ENCODE results near the gene MAPK13.
"Not testable (repeated sequence)": the region's sequence is repeated elsewhere in the genome, so short reads cannot be mapped to it uniquely, and the experiment has no call there.

The MAPK13 gene

DNA sequence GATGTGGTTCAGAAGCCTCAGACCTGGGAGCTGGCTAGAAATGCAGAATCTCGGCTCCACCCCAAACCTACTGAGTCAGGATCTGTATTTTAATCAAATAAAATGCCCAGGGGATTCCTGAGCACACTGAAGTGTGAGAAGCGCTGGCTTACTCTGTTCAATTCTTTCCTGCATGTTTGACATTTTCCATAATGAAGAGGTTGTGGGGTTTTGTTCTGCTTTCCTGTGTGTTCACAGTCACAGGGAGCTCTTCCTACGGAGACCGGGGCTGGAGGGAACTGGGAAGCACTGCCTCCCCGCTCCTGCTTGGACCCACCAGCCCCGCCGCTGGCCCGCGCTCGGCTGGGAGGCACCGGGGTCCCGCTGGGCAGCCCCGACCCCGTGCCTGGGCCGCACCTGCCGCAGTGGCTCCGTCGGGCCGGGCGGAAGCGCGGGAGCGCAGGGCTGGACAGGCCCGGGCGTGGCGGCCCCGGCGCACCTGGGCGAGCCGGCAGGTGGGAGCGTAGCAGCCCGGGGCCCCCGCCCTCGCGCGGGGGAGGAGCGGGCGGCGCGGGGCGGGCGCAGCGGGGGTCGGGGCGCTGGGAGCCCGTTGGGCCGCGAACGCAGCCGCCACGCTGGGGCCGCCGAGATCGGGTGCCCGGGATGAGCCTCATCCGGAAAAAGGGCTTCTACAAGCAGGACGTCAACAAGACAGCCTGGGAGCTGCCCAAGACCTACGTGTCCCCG, at the start of gene MAPK13:
Gene MAPK13 (plus strand): TSS at position 573 of the 726 bp plus-strand sequence. CDS start 70 bp downstream, at position 643.
- peak within 1 kb of the TSS; percentile 0 for H3K4me3 ChIP-seq (ENCODE audit: low read length, poor library complexity, severe bottlenecking)
- no peaks in the 10 kb centered on the region for H3F3A ChIP-seq (ENCODE audit: low read depth)
- no peaks in the 10 kb centered on the region for H3K9me2 ChIP-seq (replicated peaks; ENCODE audit: low read depth, low read length)
- H3K79me2 ChIP-seq (ENCODE audit: insufficient read depth, low read length) = no peaks in the 10 kb centered on the region
- peaks cover 39% of the 10 kb centered on the region for H3K4me1 ChIP-seq (ENCODE audit: insufficient read depth, low read length, poor library complexity, severe bottlenecking)
- H3K27me3 ChIP-seq (ENCODE audit: insufficient read depth, low read length, poor library complexity, severe bottlenecking) = no peaks in the 10 kb centered on the region
- H3K9ac ChIP-seq (ENCODE audit: low read depth, low read length, poor library complexity, severe bottlenecking) = no peak within 1 kb of the TSS
- no peak within 1 kb of the TSS for H2AFZ ChIP-seq (ENCODE audit: low read length)
- H3K9me3 ChIP-seq (ENCODE audit: insufficient read depth, low read depth, low read length) = no peaks in the 10 kb centered on the region
- H4K20me1 ChIP-seq (ENCODE audit: insufficient read depth, low read length, poor library complexity, severe bottlenecking) = no peaks in the 10 kb centered on the region
- H3K4me2 ChIP-seq (ENCODE audit: low read depth, low read length, poor library complexity, severe bottlenecking) = peak within 1 kb of the TSS; percentile 36
- TF ChIP-seq CTCF (conservative IDR thresholded peaks at IDR 0.05; ENCODE audit: low read length) = no peak
- H3K36me3 ChIP-seq (ENCODE audit: insufficient read depth, low read length) = no peaks in the 10 kb centered on the region

DNA sequence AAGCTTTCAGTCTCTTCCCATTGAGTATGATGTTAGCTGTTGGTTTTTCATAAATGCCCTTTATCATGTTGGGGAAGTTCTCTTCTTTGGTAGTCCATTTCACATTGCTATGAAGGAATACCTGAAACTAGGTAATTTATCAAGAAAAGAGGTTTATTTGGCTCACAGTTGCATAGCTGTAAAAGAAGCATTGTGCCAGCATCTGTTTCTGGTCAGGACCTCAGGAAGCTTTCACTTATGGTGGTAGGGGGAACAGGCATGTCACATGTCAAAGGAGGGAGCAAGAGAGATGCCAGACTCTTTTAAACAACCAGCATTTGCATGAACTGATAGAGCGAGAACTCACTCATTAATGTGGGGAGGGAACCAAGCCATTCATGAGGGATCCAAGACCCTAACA, 48.0 kb upstream of the MAPK13 start:
- Histone ChIP-seq H2AFZ (ENCODE audit: low read length) (no peak overlapping the region), H3K27me3 (ENCODE audit: insufficient read depth, low read length, poor library complexity, severe bottlenecking) (no peaks in the 10 kb centered on the region), H3K4me3 (ENCODE audit: low read length, poor library complexity, severe bottlenecking) (no peak overlapping the region), H3F3A (ENCODE audit: low read depth) (no peaks in the 10 kb centered on the region), H3K4me2 (ENCODE audit: low read depth, low read length, poor library complexity, severe bottlenecking) (no peak overlapping the region), H3K9me2 (replicated peaks; ENCODE audit: low read depth, low read length) (no peaks in the 10 kb centered on the region), H3K4me1 (ENCODE audit: insufficient read depth, low read length, poor library complexity, severe bottlenecking) (no peaks in the 10 kb centered on the region), H3K9me3 (ENCODE audit: insufficient read depth, low read depth, low read length) (peaks cover 14% of the 10 kb centered on the region), H4K20me1 (ENCODE audit: insufficient read depth, low read length, poor library complexity, severe bottlenecking) (peaks cover 26% of the 10 kb centered on the region), H3K9ac (ENCODE audit: low read depth, low read length, poor library complexity, severe bottlenecking) (no peak overlapping the region), H3K36me3 (ENCODE audit: insufficient read depth, low read length) (peaks cover 96% of the 10 kb centered on the region), H3K79me2 (ENCODE audit: insufficient read depth, low read length) (peaks cover 33% of the 10 kb centered on the region)
- TF ChIP-seq EZH2phosphoT487 (IDR thresholded peaks at IDR 0.05; ENCODE audit: borderline replicate concordance) = no peak
- TF ChIP-seq CTCF (conservative IDR thresholded peaks at IDR 0.05; ENCODE audit: low read length) = no peak

GRCh38 chr6:36083446-36083845, 46.9 kb upstream of the MAPK13 start:
- Histone ChIP-seq H3K9me2 (replicated peaks; ENCODE audit: low read depth, low read length) (no peaks in the 10 kb centered on the region), H3K79me2 (ENCODE audit: insufficient read depth, low read length) (peaks cover 26% of the 10 kb centered on the region), H3K4me2 (ENCODE audit: low read depth, low read length, poor library complexity, severe bottlenecking) (no peak overlapping the region), H3F3A (ENCODE audit: low read depth) (no peaks in the 10 kb centered on the region), H2AFZ (ENCODE audit: low read length) (no peak overlapping the region), H3K9me3 (ENCODE audit: insufficient read depth, low read depth, low read length) (peaks cover 14% of the 10 kb centered on the region), H3K27me3 (ENCODE audit: insufficient read depth, low read length, poor library complexity, severe bottlenecking) (no peaks in the 10 kb centered on the region), H3K4me3 (ENCODE audit: low read length, poor library complexity, severe bottlenecking) (no peak overlapping the region), H3K9ac (ENCODE audit: low read depth, low read length, poor library complexity, severe bottlenecking) (no peak overlapping the region), H4K20me1 (ENCODE audit: insufficient read depth, low read length, poor library complexity, severe bottlenecking) (peaks cover 16% of the 10 kb centered on the region), H3K4me1 (ENCODE audit: insufficient read depth, low read length, poor library complexity, severe bottlenecking) (no peaks in the 10 kb centered on the region), H3K36me3 (ENCODE audit: insufficient read depth, low read length) (peaks cover 88% of the 10 kb centered on the region)
- TF ChIP-seq CTCF (conservative IDR thresholded peaks at IDR 0.05; ENCODE audit: low read length) (no peak), EZH2phosphoT487 (IDR thresholded peaks at IDR 0.05; ENCODE audit: borderline replicate concordance) (no peak)

GRCh38 chr6:36088204-36088603, 42.1 kb upstream of the MAPK13 start:
- H3K4me2 ChIP-seq (ENCODE audit: low read depth, low read length, poor library complexity, severe bottlenecking); H2AFZ ChIP-seq (ENCODE audit: low read length); H3K27me3 ChIP-seq (ENCODE audit: insufficient read depth, low read length, poor library complexity, severe bottlenecking); H3K9me2 ChIP-seq (replicated peaks; ENCODE audit: low read depth, low read length); H3K79me2 ChIP-seq (ENCODE audit: insufficient read depth, low read length); H3K9me3 ChIP-seq (ENCODE audit: insufficient read depth, low read depth, low read length); H3F3A ChIP-seq (ENCODE audit: low read depth); H3K4me1 ChIP-seq (ENCODE audit: insufficient read depth, low read length, poor library complexity, severe bottlenecking); H3K9ac ChIP-seq (ENCODE audit: low read depth, low read length, poor library complexity, severe bottlenecking); H4K20me1 ChIP-seq (ENCODE audit: insufficient read depth, low read length, poor library complexity, severe bottlenecking); H3K4me3 ChIP-seq (ENCODE audit: low read length, poor library complexity, severe bottlenecking): not testable (repeated sequence)
- peaks cover 82% of the 10 kb centered on the region for H3K36me3 ChIP-seq (ENCODE audit: insufficient read depth, low read length)
